Measurements from ENCODE around the gene SMIM13.

- TF ChIP-seq CTCF (IDR thresholded peaks at IDR 0.05 in 8 of 11, conservative IDR thresholded peaks at IDR 0.05 in 3 of 11) = no peak
- no peak for TF ChIP-seq POLR2AphosphoS5 (IDR thresholded peaks at IDR 0.05)
- no peak for TF ChIP-seq POLR2A (IDR thresholded peaks at IDR 0.05)
Measured at GRCh38 chr6:11162262-11162661, 68.6 kb downstream of the SMIM13 start.
